HG03432 (cell line): ENCODE data around the gene PPP1R1A.
A peak's percentile ranks its signal among the peaks of the same experiment; 100 is the strongest.

Experiments used
- ATAC-seq: cut with Tn5 transposase; IDR thresholded peaks from one replicate; pipeline ENCODE4 v1.9.1; 2021; ENCODE audit warnings: mild to moderate bottlenecking, moderate library complexity; ENCODE audit not compliant: unreplicated experiment

PPP1R1A gene

GRCh38 chr12:54572881-54573280 is 15.6 kb downstream of the PPP1R1A start:
- no peak for ATAC-seq

- no peak for ATAC-seq
Observed at GRCh38 chr12:54571193-54572188, 17.0 kb downstream of the PPP1R1A start.

- no peak for ATAC-seq
Observed at GRCh38 chr12:54569995-54570528, 18.4 kb downstream of the PPP1R1A start.

GRCh38 chr12:54569072-54569471 is 19.4 kb downstream of the PPP1R1A start:
- no peak for ATAC-seq

GRCh38 chr12:54566792-54567191 is 21.7 kb downstream of the PPP1R1A start:
- ATAC-seq = no peak

- no peak for ATAC-seq
Observed at GRCh38 chr12:54565986-54566544, 22.4 kb downstream of the PPP1R1A start.

- ATAC-seq = no peak
Observed at GRCh38 chr12:54565310-54565985, 23.0 kb downstream of the PPP1R1A start.

GRCh38 chr12:54564768-54565167 is 23.7 kb downstream of the PPP1R1A start:
- ATAC-seq = no peak

- no peak for ATAC-seq
Observed at GRCh38 chr12:54563787-54564186, 24.7 kb downstream of the PPP1R1A start.

GRCh38 chr12:54562750-54563356 is 25.6 kb downstream of the PPP1R1A start:
- no peak for ATAC-seq

GRCh38 chr12:54561164-54561563 is 27.3 kb downstream of the PPP1R1A start:
- no peak for ATAC-seq

GRCh38 chr12:54560374-54560858 is 28.0 kb downstream of the PPP1R1A start:
- peak; percentile 100 for ATAC-seq

- ATAC-seq = no peak
Observed at GRCh38 chr12:54558759-54559158, 29.7 kb downstream of the PPP1R1A start.

- no peak for ATAC-seq
Observed at GRCh38 chr12:54558311-54558710, 30.1 kb downstream of the PPP1R1A start.

- ATAC-seq = no peak
Observed at GRCh38 chr12:54555670-54556257, 32.7 kb downstream of the PPP1R1A start.

- ATAC-seq = peak; percentile 37
Observed at GRCh38 chr12:54549774-54550451, 38.5 kb downstream of the PPP1R1A start.

- no peak for ATAC-seq
Observed at GRCh38 chr12:54546511-54546910, 41.9 kb downstream of the PPP1R1A start.

- ATAC-seq = no peak
Observed at GRCh38 chr12:54544743-54545142, 43.7 kb downstream of the PPP1R1A start.

GRCh38 chr12:54543526-54543925 is 44.9 kb downstream of the PPP1R1A start:
- no peak for ATAC-seq
